SK-N-SH treated with all-trans-retinoic acid at 6 μM for 48 hours (cell line): ENCODE results near the gene FNBP1L.

Experiments
- ARNTL ChIP-seq: fragments of 450-650 bp; formaldehyde crosslinking; IDR thresholded peaks from 2 replicates; pipeline ENCODE4 v1.5.0; 2020; ENCODE audit warnings: low read depth, mild to moderate bottlenecking, moderate library complexity, borderline replicate concordance
- BACH2 ChIP-seq: fragments of 250-450 bp; sonication (Bioruptor Pico); IDR thresholded peaks from 2 replicates; pipeline ENCODE4 v1.9.0; 2021; ENCODE audit warnings: mild to moderate bottlenecking, borderline replicate concordance
- OSR1 ChIP-seq: fragments of 250-450 bp; sonication (Bioruptor Pico); IDR thresholded peaks from 2 replicates; pipeline ENCODE4 v1.8.0; 2022; ENCODE audit warnings: moderate library complexity, mild to moderate bottlenecking, inconsistent platforms
- PPARA ChIP-seq: fragments of 250-450 bp; sonication (Bioruptor Pico); IDR thresholded peaks from 2 replicates; pipeline ENCODE4 v1.5.0; 2020; ENCODE audit warnings: mild to moderate bottlenecking, borderline replicate concordance
- RARB ChIP-seq: fragments of 250-450 bp; sonication (Bioruptor Pico); IDR thresholded peaks from 2 replicates; pipeline ENCODE4 v1.8.0; 2021; ENCODE audit warnings: mild to moderate bottlenecking, moderate library complexity
- SNAI2 ChIP-seq: fragments of 250-450 bp; sonication (Bioruptor Pico); IDR thresholded peaks from 2 replicates; pipeline ENCODE4 v1.5.0; 2020; ENCODE audit warnings: mild to moderate bottlenecking, moderate library complexity
- TOX ChIP-seq: fragments of 250-450 bp; sonication (Bioruptor Pico); IDR thresholded peaks from 2 replicates; pipeline ENCODE4 v1.8.0; 2021; ENCODE audit warnings: mild to moderate bottlenecking, moderate library complexity, borderline replicate concordance
- ZFP3 ChIP-seq: fragments of 250-450 bp; sonication (Bioruptor Pico); IDR thresholded peaks from 2 replicates; pipeline ENCODE4 v1.5.0; 2020; ENCODE audit warnings: mild to moderate bottlenecking, moderate library complexity
- ZFP30 ChIP-seq: fragments of 450-650 bp; formaldehyde crosslinking; IDR thresholded peaks from 2 replicates; pipeline ENCODE4 v1.5.0; 2022; ENCODE audit warnings: mild to moderate bottlenecking, moderate library complexity
- ZNF70 ChIP-seq: fragments of 450-650 bp; formaldehyde crosslinking; IDR thresholded peaks from 2 replicates; pipeline ENCODE4 v1.5.0; 2020; ENCODE audit warnings: mild to moderate bottlenecking, moderate library complexity
- ZNF8 ChIP-seq: fragments of 450-650 bp; formaldehyde crosslinking; IDR thresholded peaks from 2 replicates; pipeline ENCODE4 v1.5.0; 2020; ENCODE audit warnings: mild to moderate bottlenecking, moderate library complexity
- TF ChIP-seq, protein P1 (sequence below): fragments of 250-450 bp; sonication (Bioruptor Pico); IDR thresholded peaks from 2 replicates; pipeline ENCODE4 v1.8.0; 2020; ENCODE audit warnings: mild to moderate bottlenecking, moderate library complexity, borderline replicate concordance
- TF ChIP-seq, protein P2 (sequence below): fragments of 250-450 bp; sonication (Bioruptor Pico); IDR thresholded peaks from 2 replicates; pipeline ENCODE4 v1.8.0; 2021; ENCODE audit warnings: low read depth, mild to moderate bottlenecking, moderate library complexity, borderline replicate concordance

DNA sequence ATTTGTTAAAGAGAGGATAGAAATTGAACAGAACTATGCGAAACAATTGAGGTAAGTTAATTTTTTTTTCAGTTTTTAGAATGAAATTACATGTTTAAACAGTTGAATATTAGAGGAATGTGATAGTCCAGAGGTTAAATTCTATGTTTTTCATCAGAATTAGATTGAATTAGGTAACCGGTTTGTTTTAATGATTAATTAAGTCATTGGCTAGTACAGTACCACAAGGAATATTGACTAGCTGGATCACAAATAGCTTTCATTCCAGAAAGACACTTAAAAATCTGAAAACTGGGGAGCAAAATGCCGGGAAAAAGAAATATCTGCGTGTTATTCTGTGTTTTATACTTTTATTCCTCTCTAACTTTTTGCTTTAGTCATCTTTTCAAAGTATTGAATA lies 51.6 kb downstream of the FNBP1L start:
- TF ChIP-seq, protein P1, sequence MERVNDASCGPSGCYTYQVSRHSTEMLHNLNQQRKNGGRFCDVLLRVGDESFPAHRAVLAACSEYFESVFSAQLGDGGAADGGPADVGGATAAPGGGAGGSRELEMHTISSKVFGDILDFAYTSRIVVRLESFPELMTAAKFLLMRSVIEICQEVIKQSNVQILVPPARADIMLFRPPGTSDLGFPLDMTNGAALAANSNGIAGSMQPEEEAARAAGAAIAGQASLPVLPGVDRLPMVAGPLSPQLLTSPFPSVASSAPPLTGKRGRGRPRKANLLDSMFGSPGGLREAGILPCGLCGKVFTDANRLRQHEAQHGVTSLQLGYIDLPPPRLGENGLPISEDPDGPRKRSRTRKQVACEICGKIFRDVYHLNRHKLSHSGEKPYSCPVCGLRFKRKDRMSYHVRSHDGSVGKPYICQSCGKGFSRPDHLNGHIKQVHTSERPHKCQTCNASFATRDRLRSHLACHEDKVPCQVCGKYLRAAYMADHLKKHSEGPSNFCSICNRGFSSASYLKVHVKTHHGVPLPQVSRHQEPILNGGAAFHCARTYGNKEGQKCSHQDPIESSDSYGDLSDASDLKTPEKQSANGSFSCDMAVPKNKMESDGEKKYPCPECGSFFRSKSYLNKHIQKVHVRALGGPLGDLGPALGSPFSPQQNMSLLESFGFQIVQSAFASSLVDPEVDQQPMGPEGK: no peak
- no peak for TF ChIP-seq ZNF8 (CRISPR knock-in tag)
- TF ChIP-seq ZFP3 (CRISPR knock-in tag): no peak
- TF ChIP-seq ARNTL (CRISPR knock-in tag): no peak
- no peak for TF ChIP-seq PPARA (CRISPR knock-in tag)
- no peak for TF ChIP-seq SNAI2 (CRISPR knock-in tag)
- no peak for TF ChIP-seq ZNF70 (CRISPR knock-in tag)
- TF ChIP-seq ZFP30: no peak
- no peak for TF ChIP-seq TOX (CRISPR knock-in tag)
- TF ChIP-seq RARB (CRISPR knock-in tag): no peak
- TF ChIP-seq, protein P2, sequence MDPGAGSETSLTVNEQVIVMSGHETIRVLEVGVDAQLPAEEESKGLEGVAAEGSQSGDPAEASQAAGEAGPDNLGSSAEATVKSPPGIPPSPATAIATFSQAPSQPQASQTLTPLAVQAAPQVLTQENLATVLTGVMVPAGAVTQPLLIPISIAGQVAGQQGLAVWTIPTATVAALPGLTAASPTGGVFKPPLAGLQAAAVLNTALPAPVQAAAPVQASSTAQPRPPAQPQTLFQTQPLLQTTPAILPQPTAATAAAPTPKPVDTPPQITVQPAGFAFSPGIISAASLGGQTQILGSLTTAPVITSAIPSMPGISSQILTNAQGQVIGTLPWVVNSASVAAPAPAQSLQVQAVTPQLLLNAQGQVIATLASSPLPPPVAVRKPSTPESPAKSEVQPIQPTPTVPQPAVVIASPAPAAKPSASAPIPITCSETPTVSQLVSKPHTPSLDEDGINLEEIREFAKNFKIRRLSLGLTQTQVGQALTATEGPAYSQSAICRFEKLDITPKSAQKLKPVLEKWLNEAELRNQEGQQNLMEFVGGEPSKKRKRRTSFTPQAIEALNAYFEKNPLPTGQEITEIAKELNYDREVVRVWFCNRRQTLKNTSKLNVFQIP (CRISPR knock-in tag): no peak
- no peak for TF ChIP-seq BACH2 (CRISPR knock-in tag)
- TF ChIP-seq OSR1: no peak
